GM18498 (cell line): Measurements from ENCODE around the gene IL9.
"Not testable (repeated sequence)": the region's sequence is repeated elsewhere in the genome, so short reads cannot be mapped to it uniquely, and the experiment has no call there.

Experiments
- ATAC-seq: cut with Tn5 transposase; IDR thresholded peaks from one replicate; pipeline ENCODE4 v1.9.1; 2021; ENCODE audit warnings: mild to moderate bottlenecking, moderate library complexity; ENCODE audit not compliant: unreplicated experiment

The IL9 gene

DNA sequence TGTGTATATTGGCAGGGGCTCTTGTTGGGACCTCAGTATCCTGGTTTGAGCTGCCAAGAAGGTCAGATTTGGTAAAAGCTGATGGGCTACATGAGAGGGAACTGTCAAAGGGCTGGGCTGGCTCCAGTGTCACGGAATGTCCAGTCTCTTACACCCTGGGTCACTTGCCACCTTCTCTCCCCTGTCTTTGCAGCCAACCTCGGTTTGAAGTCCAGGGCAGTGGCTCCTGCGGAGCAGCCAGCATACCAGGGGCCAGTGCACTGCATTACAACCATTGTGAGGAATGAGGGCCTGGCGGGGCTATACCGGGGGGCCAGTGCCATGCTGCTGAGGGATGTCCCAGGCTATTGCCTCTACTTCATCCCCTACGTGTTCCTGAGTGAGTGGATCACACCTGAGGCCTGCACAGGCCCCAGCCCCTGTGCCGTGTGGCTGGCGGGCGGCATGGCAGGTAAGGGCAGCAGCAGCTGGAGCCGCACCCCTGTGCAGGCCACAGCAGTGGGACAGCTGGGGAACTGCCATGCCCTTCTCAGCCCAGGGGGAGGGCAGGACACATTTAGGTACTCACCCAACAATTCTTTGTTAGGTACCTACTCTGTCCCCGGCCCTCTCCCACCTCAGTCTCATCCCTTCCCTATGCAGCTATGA is 24.2 kb downstream of the IL9 start:
- no peak for ATAC-seq

DNA sequence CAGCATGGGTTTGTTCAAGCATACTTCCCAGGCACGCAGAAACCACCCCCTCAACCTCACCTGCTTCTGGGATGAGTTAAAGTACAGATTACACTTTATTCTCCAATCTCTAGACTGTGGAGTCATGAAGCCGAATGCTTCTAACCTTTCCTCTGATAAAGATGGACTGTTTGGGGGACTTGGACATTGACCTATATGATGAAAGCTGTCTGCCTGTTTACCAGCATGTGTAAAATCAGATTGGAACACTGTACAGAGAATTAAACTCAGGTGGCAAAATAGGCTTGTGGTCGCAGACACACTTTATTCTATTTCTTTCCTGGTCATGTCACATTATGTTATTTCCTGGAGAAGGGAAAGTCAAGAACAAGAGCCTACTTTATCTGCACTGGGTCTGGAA is 25.7 kb downstream of the IL9 start:
- ATAC-seq = no peak

DNA sequence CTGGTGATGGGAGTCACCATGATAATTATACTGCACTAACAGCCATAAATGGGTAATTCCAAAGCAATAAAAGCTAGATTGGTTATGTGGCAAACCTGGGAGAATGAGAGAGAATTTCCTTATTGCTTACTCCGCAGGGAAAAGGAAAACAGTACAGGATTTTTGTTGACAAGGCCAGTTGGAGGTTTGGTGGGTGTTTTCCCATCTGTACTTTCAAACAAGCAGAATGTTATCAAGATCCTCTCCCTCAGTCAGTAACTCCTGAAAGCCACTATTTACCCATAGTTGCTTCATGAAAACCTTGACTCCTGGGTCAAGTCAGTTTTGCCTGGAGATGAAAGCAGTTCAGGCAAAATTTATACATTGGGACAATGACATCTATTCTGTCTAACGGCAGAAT is 26.4 kb downstream of the IL9 start:
- no peak for ATAC-seq

DNA sequence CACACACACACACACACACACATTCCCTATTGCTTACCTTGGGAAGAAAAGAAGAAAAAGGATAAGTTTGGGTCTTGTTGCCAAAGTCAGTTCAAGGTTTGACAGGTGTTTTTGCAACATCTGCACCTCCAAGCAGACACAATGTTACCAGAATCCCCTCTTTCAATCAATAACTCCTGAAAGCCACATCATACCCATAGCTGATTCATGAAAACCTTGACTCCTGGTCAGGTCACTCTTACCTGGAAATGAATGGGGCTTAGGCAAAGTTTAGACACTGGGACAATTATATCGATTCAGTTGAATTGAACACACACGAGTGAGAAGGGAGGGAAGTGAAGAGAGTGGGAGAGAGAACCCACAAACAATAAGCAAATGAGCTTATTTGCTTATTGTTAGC is 27.0 kb downstream of the IL9 start:
- ATAC-seq = no peak

DNA sequence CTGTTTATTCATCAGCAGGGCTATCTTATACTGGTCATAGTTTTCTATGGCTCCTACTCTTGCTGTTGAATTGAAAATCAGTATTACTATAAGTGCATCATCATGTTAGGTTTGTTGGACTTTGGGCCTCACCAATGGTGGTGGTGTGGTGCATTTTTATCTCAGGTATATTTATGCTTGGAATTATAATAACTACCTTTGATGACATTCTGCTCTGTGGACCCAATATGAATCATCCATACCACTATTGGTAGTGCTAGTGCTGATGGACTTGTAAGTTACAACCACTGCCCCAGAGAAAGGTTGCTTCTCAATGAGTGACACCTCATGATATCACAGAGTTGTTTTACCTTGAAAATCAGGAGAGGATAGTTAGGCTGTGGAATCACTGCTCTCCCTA is 28.0 kb downstream of the IL9 start:
- ATAC-seq = no peak

DNA sequence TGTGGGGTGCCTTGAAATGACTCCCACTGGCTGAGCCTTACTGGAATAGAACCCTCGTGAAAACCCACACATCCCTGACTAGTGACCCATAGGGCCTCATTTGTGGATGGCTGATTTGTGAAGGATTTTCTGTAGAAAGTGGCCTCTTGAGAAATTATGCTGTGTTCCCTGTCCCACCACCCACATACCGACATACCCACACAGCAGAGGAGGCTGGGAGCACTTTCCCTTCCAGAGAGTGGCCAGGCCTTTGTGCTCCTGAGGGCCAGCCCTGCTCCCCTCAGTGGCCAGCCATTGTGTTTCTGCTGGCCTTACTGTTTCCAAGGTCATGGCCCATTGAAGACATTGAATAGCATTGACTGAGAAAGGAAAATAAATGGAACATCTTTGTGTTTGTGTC is 29.6 kb downstream of the IL9 start:
- no peak for ATAC-seq

DNA sequence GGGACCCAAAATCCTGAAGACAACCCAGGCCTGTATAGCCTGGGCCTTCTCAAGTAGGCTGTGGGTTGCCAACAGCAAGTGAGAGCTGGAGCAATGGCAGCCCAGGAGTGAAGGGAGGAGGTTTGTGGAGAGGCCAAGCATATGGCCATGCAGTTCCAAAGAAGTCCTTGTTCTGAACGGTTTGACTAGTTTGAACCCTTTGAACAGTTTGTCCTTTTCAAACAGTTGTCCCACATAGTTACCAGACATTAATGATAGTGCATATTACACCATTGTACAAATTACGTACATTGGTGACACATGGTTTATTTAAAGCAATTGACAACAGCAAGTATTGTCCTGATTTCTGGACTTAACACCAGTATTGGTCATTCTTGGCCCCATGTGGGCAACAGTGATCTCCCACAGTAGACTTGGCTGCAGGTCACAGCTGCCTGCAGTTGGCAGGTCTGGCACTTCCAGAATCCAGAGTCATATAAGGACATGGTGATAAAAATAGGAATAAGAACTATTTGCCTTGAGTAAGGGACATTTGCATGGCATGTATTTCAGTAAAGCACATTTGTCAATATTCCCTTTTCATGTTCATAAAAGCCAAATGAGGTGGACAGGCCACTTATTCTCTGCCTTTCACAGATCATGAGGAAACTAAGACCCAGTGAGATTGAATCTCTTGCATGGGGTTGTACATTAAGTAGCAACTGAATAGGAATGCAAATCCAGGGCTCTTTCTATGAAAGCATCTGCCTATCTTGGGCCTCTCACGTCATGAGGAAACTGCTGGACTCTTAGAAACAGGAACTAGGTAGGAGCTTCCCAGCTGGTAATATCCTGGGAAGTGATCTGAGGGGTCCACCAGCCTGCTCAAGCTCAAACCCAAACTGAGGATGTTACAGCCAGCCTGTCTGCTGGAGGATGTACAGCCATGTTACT is 30.9 kb downstream of the IL9 start:
- ATAC-seq = no peak

DNA sequence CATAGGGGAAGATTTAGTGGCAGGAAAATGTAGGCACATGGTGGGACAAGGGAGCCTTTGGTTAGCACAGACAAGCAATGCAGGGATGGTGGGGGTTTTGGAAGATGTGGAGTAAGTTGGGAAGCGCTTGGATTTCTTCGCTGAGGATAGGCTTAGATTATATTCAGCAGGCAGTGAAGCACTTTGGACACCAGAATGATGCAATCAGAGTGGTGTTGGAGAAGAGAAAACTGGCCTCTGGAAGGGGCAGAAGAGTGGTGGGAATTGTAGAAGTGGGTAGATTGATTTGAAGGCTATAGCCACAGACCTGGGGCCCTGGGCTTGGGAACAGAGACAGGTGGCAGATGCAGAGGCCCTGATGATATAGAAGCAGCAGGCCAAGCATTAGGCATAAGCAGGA is 32.9 kb downstream of the IL9 start:
- ATAC-seq = no peak

DNA sequence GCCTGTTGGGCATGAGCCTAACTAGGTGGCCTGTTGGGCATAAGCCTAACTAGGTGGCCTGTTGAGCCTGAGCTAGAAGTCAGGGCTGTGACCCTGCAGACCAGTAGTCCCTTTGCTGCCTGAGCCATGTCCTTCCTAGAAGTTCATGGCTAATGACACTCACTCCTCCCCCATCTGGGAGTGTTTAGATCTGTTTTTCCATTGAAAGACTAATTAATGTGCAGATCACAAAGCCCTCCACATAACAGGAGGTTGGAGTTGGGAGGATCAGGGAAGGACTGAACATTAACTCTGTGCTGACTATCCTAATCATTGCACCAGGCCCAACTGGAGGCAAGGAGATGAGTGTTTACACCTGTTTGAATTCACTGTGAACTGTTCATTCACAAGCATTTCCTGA is 33.6 kb downstream of the IL9 start:
- ATAC-seq = no peak

DNA sequence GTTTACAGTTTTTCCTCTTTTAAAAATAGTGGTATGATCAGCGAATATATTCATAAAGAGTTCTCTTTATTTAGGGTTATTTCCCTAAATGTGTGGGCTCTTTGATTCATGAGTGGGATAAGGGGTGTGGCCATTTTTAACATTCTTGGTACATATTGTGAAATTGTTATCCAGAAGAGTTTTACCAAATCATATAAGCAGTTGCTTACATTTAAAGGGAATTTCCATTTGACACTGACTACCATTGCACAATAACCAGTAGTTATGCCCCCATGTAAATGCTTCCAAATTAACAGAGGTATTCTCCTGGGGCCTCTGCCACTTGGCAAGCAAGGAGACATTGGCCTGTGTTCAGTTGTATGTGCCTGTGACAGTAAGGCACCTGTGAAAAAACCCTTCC is 34.0 kb downstream of the IL9 start:
- ATAC-seq = no peak

DNA sequence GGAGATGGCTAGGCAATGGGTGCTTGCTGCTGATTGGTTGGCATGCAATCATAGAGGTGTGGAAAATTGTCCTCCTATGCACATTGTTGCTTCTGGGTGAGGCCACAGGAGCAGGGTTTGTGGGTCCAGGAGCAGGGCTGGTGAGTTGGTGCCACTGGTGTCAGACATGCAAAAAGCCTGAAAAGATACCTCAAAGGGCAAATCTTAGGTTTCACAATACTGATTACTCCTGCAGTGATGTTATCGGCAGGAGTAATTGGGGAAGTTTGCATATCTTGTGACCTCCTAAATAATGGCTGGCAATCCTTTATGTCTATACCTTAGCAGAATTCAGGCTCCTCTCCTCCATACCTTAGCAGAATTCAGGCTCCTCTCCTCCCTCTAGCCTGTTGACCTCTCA is 36.0 kb downstream of the IL9 start:
- ATAC-seq = no peak

DNA sequence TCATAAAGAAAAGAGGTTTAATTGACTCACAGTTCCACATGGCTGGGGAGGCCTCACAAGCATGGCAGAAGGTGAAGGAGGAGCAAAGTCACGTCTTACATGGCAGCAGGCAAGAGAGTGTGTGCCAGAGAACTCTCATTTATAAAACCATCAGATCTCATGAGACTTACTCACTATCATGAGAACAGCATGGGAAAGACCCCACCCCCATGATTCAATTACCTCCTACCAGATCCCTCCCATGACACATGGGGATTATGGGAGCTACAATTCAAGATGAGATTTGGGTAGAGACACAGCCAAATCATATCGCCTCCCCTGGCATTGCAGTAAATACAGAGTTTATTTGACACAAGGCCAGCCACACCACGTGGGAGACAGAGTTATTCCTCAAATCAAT is 36.5 kb downstream of the IL9 start:
- ATAC-seq = not testable (repeated sequence)

DNA sequence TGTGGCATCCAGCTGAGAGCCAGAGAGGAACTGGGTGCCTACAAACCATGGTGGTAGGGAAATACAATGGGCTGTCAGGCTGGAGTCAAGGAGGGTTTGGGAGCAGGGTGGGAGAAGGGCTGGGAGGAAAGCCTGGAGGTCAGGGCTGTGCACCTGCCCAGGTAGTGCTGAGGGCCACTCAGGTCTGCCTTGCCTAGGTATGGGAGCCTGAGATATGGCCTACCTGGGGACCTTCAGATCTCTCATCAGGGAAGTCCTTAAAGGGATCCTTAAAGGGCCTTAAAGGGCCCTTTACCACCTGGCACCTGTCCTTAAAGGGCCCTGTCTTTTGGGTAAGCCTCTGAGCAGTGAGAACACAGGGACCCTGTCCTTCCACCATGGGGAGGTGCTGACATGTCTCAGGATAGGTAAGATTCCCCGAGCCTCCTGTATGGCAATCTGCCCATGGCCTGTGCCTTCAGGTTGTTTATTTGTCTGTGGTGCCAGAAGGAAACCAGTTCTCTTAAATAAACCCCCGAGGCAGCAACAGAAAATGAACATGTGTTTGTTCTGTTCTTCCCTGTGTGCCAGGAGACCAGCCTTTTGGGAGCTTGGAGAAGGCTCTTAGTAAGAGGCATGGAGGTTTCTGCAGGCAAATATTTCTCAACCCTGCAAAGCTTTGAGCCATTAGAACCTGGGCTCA is 37.9 kb downstream of the IL9 start:
- ATAC-seq = no peak

DNA sequence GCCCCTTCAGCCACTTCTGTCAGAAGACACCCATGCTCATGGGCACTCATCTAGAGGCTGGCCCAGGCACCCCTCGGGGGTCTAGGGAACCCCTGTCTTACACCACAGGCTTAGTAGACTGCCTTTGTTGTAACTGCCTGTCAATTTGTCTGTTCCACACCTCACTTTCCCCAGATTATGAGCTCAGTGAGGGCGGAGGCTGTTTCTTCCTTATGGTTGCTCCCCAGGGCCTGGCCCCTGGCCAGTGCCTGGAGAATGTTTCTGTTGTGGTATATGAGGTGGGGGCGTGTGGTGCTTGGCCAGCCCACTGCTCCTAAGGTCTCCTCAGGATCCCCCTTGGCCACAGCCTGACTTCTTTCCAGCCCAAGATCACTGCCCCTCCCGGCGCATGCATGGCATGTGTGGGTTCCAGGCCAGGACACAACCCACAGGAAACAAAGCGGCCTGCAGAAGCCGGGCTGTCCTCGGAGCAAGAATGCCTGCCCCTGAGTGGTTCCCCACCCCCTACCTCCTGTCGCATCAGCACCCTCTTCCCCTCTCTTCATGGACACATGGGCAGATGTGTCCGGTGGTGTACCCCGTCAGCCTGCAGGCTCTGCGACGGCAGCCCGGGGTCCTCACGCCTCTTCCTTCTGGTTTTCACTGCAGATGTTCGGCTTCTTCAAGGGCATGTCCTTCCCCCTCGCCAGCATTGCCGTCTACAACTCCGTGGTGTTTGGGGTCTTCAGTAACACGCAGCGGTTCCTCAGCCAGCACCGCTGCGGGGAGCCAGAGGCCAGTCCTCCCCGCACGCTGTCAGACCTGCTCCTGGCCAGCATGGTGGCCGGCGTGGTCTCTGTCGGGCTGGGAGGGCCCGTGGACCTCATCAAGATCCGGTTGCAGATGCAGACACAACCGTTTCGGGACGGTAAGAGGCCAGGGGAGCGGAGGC is 43.5 kb downstream of the IL9 start:
- ATAC-seq = no peak

DNA sequence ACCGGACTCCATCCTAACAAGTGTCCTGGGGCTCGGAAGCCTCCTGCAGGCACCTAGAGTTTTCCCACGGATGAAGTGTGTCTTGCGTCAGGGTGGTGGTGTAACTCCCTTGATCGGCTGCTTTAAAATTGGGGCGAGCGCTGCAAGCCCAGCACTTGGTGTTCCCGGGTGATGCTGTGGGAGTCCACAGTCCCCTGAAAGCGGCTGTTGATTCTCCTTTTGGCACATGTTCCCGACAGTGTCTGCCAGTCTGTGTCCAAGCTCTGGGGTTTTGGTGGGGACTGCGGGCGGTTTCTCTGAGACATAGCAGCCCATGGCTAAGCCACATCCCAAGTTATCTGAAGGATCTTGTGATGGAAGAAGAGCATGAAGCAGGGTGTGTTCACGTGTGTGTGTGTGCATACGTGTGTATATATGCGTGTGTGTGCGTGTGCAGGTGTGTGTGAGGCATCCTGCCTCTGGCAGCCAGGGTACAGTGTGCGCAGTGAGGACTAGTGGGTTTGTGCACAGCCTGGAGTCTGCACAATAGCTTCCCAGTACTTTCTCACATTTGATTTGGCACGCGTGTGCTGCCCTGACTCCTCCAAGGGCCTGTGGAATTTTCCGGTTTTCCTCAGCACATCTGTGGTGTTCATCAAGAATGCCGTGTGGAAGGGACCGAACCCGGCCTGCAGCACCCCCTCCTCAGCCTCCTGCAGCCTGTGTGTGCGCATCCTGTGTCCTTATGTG is 44.3 kb downstream of the IL9 start:
- ATAC-seq = no peak

DNA sequence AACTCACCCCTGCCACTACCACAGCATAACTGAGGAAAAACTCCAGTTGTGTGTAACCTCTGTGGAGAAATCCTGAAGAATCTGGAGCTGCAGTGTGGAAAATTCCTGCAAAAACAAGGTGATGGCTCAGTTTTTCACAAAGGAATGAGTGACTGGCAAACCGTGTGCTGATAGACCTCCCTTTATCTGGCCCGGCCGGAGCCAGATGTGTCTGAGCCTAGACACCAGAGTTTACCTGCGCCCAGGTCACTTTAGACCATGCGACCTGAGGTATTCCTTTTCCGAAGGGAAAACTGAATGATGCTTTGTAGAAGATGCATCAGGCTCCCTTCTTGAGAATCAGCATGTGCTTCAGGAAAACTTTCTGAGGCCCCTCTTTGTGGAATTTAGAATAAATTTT is 45.0 kb downstream of the IL9 start:
- no peak for ATAC-seq

DNA sequence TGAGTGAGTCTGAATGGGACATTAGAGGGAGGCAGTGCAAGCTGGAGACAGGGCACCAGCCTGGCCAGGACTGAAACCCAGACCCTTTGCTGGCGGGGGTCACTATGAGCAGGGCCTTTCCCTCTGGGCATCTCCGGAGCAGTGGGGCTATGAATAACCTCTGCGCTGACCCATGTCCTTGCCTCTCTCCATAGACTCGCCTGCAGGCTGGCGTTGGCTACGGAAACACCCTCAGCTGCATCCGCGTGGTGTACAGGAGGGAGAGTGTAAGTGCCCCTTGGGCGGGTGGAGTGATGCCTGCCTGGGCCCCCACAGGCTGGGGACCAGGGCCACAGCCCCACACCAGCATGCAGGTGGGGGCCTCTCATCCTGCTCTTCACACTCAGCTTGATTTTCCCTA is 45.4 kb downstream of the IL9 start:
- ATAC-seq = no peak

DNA sequence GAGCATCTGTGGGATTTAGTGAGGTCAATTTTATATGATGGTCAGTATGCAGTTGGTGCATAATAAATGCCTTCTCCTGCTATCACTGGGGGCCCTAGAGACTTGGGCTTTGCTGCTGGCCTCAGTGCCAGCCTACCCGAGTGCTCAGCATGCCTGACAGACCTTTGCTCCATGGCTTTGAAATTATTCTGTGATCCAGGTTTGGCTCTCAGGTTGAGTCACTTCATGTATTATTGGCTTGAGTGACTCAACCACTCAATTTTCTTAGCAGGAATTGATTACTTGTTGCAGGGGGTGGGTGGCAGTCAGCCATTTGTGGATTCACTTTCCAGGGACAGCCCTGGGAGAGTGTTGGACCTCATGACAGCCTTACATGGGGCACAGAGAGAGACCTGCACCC is 47.7 kb downstream of the IL9 start:
- ATAC-seq = no peak

DNA sequence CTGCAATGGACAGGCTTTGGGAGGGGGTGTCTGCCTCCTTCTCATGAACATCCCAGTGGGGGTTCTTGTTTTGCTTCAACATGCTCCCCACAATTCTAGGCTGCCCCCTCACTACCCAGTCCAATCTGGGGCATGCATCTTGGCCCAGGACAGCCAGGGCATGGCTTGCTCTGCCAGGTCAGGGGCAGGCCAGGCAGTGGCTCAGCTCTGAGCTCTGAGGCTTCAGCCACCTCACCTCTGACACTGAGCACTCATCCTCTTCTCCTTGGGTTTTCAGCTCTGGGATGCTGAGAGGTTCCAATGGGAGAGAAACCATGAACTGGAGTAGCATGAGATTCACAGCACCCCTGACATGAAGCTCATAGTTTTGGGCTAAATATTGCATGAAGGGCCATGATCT is 49.3 kb downstream of the IL9 start:
- no peak for ATAC-seq
